ENCODE data around the gene RAC2.
A peak's percentile ranks its signal among the peaks of the same experiment; 100 is the strongest.
"Not testable (repeated sequence)": the region's sequence is repeated elsewhere in the genome, so short reads cannot be mapped to it uniquely, and the experiment has no call there.

RAC2 gene

GRCh38 chr22:37255558-37256006 is 11.5 kb upstream of the RAC2 start:
- no peak for DNase-seq (ENCODE audit: low spot score)

- DNase-seq (ENCODE audit: low spot score), result no peak
Measured at GRCh38 chr22:37254867-37255233, 10.8 kb upstream of the RAC2 start.

GRCh38 chr22:37254209-37254866 is 10.3 kb upstream of the RAC2 start:
- DNase-seq (ENCODE audit: low spot score), result no peak

- DNase-seq (ENCODE audit: low spot score), result no peak
Measured at GRCh38 chr22:37253126-37253660, 9.1 kb upstream of the RAC2 start.

- not testable (repeated sequence) for DNase-seq (ENCODE audit: low spot score)
Measured at GRCh38 chr22:37251836-37252235, 7.8 kb upstream of the RAC2 start.

GRCh38 chr22:37249986-37250385 is 5.9 kb upstream of the RAC2 start:
- no peak for DNase-seq (ENCODE audit: low spot score)

- DNase-seq (ENCODE audit: low spot score), result no peak
Measured at GRCh38 chr22:37248251-37248650, 4.2 kb upstream of the RAC2 start.

- DNase-seq (ENCODE audit: low spot score), result no peak
Measured at GRCh38 chr22:37245740-37246139, 1.7 kb upstream of the RAC2 start.

GRCh38 chr22:37244922-37245722 is 1.1 kb upstream of the RAC2 start:
- DNase-seq (ENCODE audit: low spot score), result peak; percentile 87

- DNase-seq (ENCODE audit: low spot score), result peak; percentile 37
Measured at GRCh38 chr22:37243402-37244113, 511 bp downstream of the RAC2 start.

GRCh38 chr22:37242395-37242918 is 1.6 kb downstream of the RAC2 start:
- DNase-seq (ENCODE audit: low spot score), result peak; percentile 89

- DNase-seq (ENCODE audit: low spot score), result no peak
Measured at GRCh38 chr22:37241351-37242142, 2.5 kb downstream of the RAC2 start.

- no peak for DNase-seq (ENCODE audit: low spot score)
Measured at GRCh38 chr22:37240941-37241320, 3.1 kb downstream of the RAC2 start.

- DNase-seq (ENCODE audit: low spot score), result no peak
Measured at GRCh38 chr22:37240240-37240940, 3.7 kb downstream of the RAC2 start.

- no peak for DNase-seq (ENCODE audit: low spot score)
Measured at GRCh38 chr22:37239336-37240239, 4.5 kb downstream of the RAC2 start.

GRCh38 chr22:37237371-37238268 is 6.4 kb downstream of the RAC2 start:
- DNase-seq (ENCODE audit: low spot score), result no peak

GRCh38 chr22:37235897-37236607 is 8.0 kb downstream of the RAC2 start:
- no peak for DNase-seq (ENCODE audit: low spot score)
